ENCODE measurements around the gene CIAO3.

Gene CIAO3

DNA sequence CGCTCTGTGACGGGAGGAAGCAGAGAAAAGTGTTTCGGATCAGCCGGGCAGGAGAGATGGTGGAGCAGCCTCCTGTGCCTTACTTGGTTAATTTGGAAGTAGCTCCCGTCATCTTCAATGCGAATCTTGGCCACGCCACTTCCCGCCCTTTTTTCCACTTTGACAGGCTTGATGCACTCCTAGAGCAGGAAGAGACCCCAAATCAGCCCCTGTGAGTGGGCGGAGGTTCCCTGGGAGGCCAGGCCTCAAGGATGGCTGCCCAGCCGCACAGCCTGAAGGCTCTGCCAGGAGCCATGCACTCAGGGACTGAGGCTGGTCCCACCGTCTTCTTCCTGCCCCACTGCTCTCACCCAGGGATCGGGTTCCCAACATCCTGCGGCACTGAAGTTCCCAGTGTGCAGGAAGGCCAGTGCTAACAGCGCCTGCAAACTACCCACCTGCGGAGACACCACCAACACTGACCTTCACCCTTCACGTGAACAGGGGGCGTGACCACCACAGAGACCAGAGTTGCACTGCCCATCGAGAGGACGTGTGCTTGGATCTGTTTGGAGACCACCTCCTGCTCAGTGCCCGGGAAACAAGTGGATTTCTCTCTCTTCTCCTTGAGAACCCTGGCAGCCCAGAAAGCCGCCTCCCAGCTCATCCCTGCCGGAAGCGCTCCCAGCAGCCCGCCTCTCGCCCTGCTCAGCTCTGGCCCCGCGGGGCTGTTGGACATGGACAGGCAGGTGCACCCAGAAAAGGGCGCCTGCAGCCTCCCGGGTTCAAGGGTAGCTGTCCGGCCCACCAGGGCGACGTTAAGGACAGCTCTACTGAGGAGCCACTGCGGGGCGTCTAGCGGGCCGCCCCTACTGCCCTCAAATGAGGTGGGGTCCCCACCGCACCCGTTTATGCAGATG lies 988 bp downstream of the CIAO3 start:
- Mint-ChIP-seq H3K9me3 (no peaks in the 10 kb centered on the region), H3K27ac (peak overlapping the region; percentile 62), H3K4me3 (peak overlapping the region; percentile 81), H3K4me1 (ENCODE audit: low read depth) (peaks cover 17% of the 10 kb centered on the region), H3K36me3 (ENCODE audit: low read depth) (peaks cover 10% of the 10 kb centered on the region), H3K27me3 (ENCODE audit: low read depth) (no peaks in the 10 kb centered on the region)

GRCh38 chr16:736936-737481 lies 3.8 kb downstream of the CIAO3 start:
- no peak overlapping the region for H3K4me3 Mint-ChIP-seq
- H3K9me3 Mint-ChIP-seq, result no peaks in the 10 kb centered on the region
- peaks cover 17% of the 10 kb centered on the region for H3K4me1 Mint-ChIP-seq (ENCODE audit: low read depth)
- no peak overlapping the region for H3K27ac Mint-ChIP-seq
- no peaks in the 10 kb centered on the region for H3K27me3 Mint-ChIP-seq (ENCODE audit: low read depth)
- H3K36me3 Mint-ChIP-seq (ENCODE audit: low read depth), result peaks cover 10% of the 10 kb centered on the region

DNA sequence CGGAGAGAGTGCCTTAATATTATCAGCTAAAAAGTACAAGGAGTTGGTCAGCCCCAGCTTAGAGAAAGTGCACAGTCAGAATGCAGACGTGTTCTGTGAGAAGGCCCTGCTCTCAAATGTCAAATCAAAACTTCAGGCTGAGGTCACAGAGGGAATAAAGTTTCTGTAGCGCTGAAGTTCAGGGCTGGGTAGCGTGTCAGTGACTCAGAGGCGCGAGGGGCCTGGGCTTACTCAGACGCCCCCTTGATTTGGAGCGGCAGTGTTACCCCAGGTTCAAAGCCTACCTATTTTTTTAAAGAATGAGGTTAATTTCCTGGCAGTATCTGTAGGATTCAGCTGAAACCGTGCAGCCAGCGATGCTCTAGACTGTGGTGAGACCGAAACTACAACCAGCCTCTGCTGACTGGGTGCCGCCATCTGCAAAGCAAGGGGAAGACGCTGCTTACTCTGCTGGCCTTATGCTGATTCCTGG lies 4.8 kb downstream of the CIAO3 start:
- no peaks in the 10 kb centered on the region for H3K27me3 Mint-ChIP-seq (ENCODE audit: low read depth)
- H3K36me3 Mint-ChIP-seq (ENCODE audit: low read depth), result peaks cover 10% of the 10 kb centered on the region
- no peaks in the 10 kb centered on the region for H3K9me3 Mint-ChIP-seq
- peak overlapping the region; percentile 47 for H3K4me3 Mint-ChIP-seq
- peaks cover 17% of the 10 kb centered on the region for H3K4me1 Mint-ChIP-seq (ENCODE audit: low read depth)
- peak overlapping the region; percentile 58 for H3K27ac Mint-ChIP-seq

DNA sequence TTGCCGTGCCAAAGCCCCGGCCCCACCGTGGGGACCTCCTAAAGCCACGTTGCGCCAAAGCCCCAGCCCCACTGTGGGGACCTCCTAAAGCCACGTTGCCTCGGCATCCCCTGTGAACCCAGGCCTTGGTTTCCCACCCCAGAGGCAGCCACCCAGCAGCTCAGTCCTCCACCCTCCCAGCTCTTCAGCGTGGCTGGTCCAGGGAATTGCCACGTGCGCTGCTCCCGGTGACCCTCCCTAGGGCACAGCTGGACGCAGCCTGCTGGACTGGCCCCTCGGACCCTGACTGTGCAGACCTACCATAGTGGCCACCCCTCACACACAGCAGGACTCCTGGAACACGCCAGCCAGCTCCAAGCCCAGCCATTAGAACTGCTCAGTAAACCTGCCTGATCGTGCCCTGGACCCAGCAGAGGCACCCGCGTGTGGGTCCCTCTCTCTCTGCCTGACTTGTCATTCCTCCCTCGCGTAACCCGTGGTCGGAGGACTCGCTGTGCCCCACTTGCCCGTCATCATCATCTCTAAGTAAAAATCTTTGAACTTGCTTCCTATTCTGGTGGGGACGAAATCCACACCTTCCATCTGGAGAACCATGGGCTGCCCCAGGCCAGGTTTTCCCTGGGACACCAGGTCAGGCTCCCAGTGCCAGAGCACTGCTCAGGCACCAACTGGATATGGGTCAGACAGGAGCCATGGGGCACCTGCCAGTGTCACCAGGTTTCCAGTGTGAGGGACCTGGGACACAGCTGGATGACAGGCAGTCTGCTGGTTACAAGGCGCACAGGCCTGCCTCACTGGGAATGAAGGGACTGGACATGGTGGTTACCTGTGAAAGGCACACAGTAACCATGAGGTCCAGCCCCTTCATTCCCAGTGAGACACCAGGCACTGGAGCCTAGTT lies 5.6 kb downstream of the CIAO3 start:
- Mint-ChIP-seq H3K4me1 (ENCODE audit: low read depth) (peaks cover 17% of the 10 kb centered on the region), H3K4me3 (peak overlapping the region; percentile 47), H3K36me3 (ENCODE audit: low read depth) (peaks cover 10% of the 10 kb centered on the region), H3K9me3 (no peaks in the 10 kb centered on the region), H3K27me3 (ENCODE audit: low read depth) (no peaks in the 10 kb centered on the region), H3K27ac (no peak overlapping the region)

- no peak overlapping the region for H3K4me3 Mint-ChIP-seq
Measured at GRCh38 chr16:734208-734980, 6.4 kb downstream of the CIAO3 start.

DNA sequence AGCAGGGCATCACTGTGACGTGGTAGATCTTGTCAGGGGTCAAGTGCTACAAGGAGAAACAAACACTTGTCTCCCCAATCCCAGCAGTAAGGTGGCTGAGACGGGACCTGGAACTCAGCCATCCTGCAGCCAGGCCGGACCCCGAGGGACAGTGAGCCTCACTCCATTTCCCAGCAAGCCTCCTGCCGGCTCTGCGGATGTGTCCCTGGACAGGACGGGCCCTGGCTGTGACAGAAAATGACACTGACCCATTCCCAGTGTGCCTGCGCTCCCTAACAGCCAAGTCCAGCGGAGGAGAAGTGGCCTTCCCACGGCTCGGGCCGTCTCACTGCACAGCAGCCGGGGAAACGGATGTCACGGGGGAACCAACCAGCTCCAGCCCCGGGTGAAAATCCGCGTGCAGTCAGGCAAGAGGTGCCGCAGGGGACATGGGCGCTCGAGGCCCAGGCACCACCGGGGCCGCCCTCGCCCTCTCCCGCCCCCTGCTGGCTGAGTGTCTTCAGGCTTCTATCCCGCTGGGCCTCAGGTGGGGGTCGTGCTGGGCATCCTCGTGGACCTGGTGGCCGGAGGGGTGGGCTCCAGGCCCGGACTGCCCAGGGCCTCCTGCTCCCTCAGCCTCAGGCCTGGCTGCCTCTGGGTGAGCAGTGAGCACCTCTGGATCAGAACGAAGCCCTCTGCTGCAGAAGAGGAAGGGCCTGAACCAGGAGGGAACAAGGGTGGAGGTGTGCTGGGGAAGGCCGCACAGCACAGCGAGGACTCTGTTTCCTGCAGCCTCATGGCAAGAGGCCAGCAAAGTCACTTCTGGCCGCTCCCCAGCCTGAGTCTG lies 7.2 kb downstream of the CIAO3 start:
- no peaks in the 10 kb centered on the region for H3K27me3 Mint-ChIP-seq (ENCODE audit: low read depth)
- H3K9me3 Mint-ChIP-seq, result no peaks in the 10 kb centered on the region
- H3K27ac Mint-ChIP-seq, result no peak overlapping the region
- peaks cover 6% of the 10 kb centered on the region for H3K36me3 Mint-ChIP-seq (ENCODE audit: low read depth)
- H3K4me1 Mint-ChIP-seq (ENCODE audit: low read depth), result peaks cover 11% of the 10 kb centered on the region
- no peak overlapping the region for H3K4me3 Mint-ChIP-seq

More at GRCh38 chr16:734208-734980, 6.4 kb downstream of the CIAO3 start:
- Mint-ChIP-seq H3K27ac (no peak overlapping the region), H3K27me3 (ENCODE audit: low read depth) (no peaks in the 10 kb centered on the region), H3K36me3 (ENCODE audit: low read depth) (peaks cover 10% of the 10 kb centered on the region), H3K4me1 (ENCODE audit: low read depth) (peaks cover 14% of the 10 kb centered on the region), H3K9me3 (no peaks in the 10 kb centered on the region)

DNA sequence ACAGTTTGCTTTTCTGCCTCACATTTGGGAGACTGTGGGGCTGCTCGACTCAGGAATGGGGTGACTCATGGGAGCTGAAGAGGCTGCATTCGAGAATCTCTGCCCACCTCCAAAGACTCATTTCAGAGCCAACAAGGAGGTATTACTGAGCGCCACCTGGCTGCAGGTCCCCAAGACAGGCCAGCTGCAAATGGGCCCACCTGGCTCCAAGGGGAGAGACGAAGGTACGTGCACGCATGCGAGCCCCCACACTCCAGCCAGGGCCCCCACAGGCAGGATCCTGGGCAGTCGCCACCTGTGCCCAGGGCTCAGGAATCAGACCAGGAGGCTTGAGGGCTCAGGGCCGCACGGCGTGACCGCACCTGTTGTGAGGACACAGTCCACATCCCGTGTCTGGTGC lies 7.9 kb downstream of the CIAO3 start:
- H3K27ac Mint-ChIP-seq, result no peak overlapping the region
- H3K4me3 Mint-ChIP-seq, result no peak overlapping the region
- no peaks in the 10 kb centered on the region for H3K27me3 Mint-ChIP-seq (ENCODE audit: low read depth)
- H3K9me3 Mint-ChIP-seq, result no peaks in the 10 kb centered on the region
- peaks cover 9% of the 10 kb centered on the region for H3K4me1 Mint-ChIP-seq (ENCODE audit: low read depth)
- peaks cover 6% of the 10 kb centered on the region for H3K36me3 Mint-ChIP-seq (ENCODE audit: low read depth)

GRCh38 chr16:732332-732731 lies 8.5 kb downstream of the CIAO3 start:
- peaks cover 7% of the 10 kb centered on the region for H3K4me1 Mint-ChIP-seq (ENCODE audit: low read depth)
- H3K4me3 Mint-ChIP-seq, result no peak overlapping the region
- no peak overlapping the region for H3K27ac Mint-ChIP-seq

GRCh38 chr16:730666-731509 lies 9.9 kb downstream of the CIAO3 start:
- Mint-ChIP-seq H3K4me3 (no peak overlapping the region), H3K27me3 (ENCODE audit: low read depth) (no peaks in the 10 kb centered on the region), H3K4me1 (ENCODE audit: low read depth) (peaks cover 4% of the 10 kb centered on the region), H3K36me3 (ENCODE audit: low read depth) (peaks cover 4% of the 10 kb centered on the region), H3K27ac (no peak overlapping the region), H3K9me3 (no peaks in the 10 kb centered on the region)

More at GRCh38 chr16:732332-732731, 8.5 kb downstream of the CIAO3 start:
- peaks cover 4% of the 10 kb centered on the region for H3K36me3 Mint-ChIP-seq (ENCODE audit: low read depth)
- H3K27me3 Mint-ChIP-seq (ENCODE audit: low read depth), result no peaks in the 10 kb centered on the region
- no peaks in the 10 kb centered on the region for H3K9me3 Mint-ChIP-seq

DNA sequence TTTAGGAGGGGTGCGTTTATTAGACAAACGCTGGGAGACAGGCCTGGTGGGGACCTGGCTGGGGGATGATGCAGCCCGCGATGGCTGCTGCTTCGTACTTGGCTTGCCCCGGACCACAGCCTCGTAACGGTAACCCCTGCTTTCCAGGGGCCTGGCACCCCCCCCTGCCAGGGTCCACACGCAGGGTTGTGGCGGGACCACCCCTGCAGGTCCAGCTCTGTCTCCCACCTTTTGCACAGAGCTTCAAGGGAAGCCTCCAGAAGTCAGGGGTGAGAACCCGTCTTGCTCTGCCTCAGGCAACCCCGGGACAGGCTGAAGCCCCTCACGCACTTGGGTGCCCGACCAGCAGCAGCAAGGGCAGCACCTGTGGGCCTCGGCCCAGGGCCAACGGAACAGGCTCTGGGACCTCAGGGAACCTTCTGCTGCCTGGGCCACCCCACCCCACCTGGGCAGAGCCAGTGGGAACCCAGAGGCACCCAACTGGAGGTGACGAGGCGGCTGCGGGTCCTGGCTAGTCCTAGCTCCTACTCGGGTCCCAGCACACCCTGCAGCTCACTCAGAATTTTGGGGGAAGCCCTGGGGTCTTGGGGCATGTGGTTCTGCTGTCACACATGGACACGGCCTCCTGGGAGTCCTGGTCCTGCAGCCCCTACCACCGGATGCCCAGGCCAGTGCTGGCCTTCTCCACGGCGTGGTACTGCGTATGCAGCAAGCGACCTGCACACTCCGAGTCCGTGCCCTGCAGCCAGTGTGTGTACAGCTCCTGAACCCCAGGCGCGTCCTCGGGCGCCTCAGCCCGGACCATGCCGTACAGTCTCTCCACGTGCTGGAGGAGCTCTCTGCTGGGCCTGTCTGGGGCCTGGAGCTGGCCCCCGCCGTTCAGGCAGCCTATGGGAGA lies 10.8 kb downstream of the CIAO3 start:
- Mint-ChIP-seq H3K36me3 (ENCODE audit: low read depth) (no peaks in the 10 kb centered on the region), H3K4me3 (no peak overlapping the region), H3K27me3 (ENCODE audit: low read depth) (peaks cover 4% of the 10 kb centered on the region), H3K27ac (no peak overlapping the region), H3K9me3 (no peaks in the 10 kb centered on the region), H3K4me1 (ENCODE audit: low read depth) (no peaks in the 10 kb centered on the region)

GRCh38 chr16:728890-729744 lies 11.7 kb downstream of the CIAO3 start:
- H3K27me3 Mint-ChIP-seq (ENCODE audit: low read depth), result peaks cover 4% of the 10 kb centered on the region
- no peaks in the 10 kb centered on the region for H3K4me1 Mint-ChIP-seq (ENCODE audit: low read depth)
- no peak overlapping the region for H3K4me3 Mint-ChIP-seq
- no peaks in the 10 kb centered on the region for H3K36me3 Mint-ChIP-seq (ENCODE audit: low read depth)
- H3K9me3 Mint-ChIP-seq, result no peaks in the 10 kb centered on the region
- no peak overlapping the region for H3K27ac Mint-ChIP-seq

Data from T-helper 1 cell treated with Interleukin-12 subunit alpha and Interleukin-12 subunit beta and Interleukin-4 antibody, amounts not matched to agents 30 μg/mL and 1 μg/mL, for 36 hours (primary cell).